ENCODE measurements around the gene ZNF296.

DNA sequence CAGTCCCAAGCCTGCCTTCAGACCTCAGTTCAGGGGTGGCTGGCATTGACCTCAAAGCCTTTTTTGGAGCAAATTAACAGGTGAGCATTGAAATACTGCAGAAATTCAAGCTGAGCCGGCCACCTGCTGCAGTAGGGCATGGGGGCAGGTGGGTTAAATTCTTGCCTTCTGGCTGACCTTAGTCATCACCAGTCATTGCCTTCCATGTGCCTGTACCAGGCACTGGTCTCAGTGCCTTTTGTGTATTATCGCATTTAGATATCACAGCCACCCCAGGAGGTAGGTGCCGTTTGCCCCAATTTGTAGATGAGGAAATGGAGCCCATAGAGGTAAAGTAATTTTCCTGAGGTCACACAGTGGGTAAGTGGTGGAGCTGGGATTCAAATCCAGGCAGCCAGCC is 23.9 kb upstream of the ZNF296 start:
- TF ChIP-seq CTCF (IDR thresholded peaks at IDR 0.05; ENCODE audit: poor library complexity, severe bottlenecking), result no peak
- no peak for TF ChIP-seq TAF1 (IDR thresholded peaks at IDR 0.05; ENCODE audit: low read depth)
- TF ChIP-seq REST (IDR thresholded peaks at IDR 0.05; ENCODE audit: borderline replicate concordance), result no peak
- no peak for TF ChIP-seq MXI1 (conservative IDR thresholded peaks at IDR 0.05; ENCODE audit: poor library complexity, severe bottlenecking)
- no peak for TF ChIP-seq RAD21 (conservative IDR thresholded peaks at IDR 0.05)
- no peak for TF ChIP-seq EZH2 (IDR thresholded peaks at IDR 0.05; ENCODE audit: borderline replicate concordance, insufficient read depth, low read length, poor library complexity, severe bottlenecking)

Data from neural cell (in vitro differentiated cells).